Heart left ventricle (tissue), 13 donors: ENCODE results near the gene TSLP.

ENCODE experiments used
- POLR2A ChIP-seq, 2 donors: fragments of 450-650 bp; IDR thresholded peaks; one replicate each; pipeline ENCODE4 v1.6.1; 2017; ENCODE audit warnings: antibody characterized with exemption in 2 of 2, mild to moderate bottlenecking in 2 of 2, moderate library complexity in 2 of 2
- TF ChIP-seq, protein P1 (sequence below), 12 donors: fragments of 200-600 bp; sonication (generic) in 4 of 12; IDR thresholded peaks; one replicate each; pipeline versions ENCODE4 v1.5.0 to v1.8.0; 2018 to 2022; ENCODE audit warnings: antibody characterized with exemption in 12 of 12, mild to moderate bottlenecking in 5 of 12
- donor health status: ischemic (EF 13 %, LVEDD 7.1; RV severe dilation, severe dysfunction).
- donor health status: DM: no; HTN: yes; CAD: no.
- donor health status: DM: no; HTN: no; CAD: no.
- donor health status: ischemic (EF 25% LVEDD 6.9; RV normal size, moderate dysfunction).
- donor health status: ischemic (EF 25% LVEDD 5.7; RV mildly dilated, moderate dysfunction).
- donor health status: ischemic (EF 35%, LVEDD 5.7; RV mildly dilated, moderate dysfunction).
- donor health status: nonischemic (EF 11% LVEDD 7.7; RV severe dilation, severe dysfunction).
- donor health status: DM: yes; HTN: yes; CAD: no.
- donor health status: PGD.
- donor health status: ischemic (EF 29% LVEDD 5.4; RV normal size, mild dysfunction).
- donor health status: nonischemic (EF 23%, LVEDD 6.1; RV moderate dilation, normal function).

DNA sequence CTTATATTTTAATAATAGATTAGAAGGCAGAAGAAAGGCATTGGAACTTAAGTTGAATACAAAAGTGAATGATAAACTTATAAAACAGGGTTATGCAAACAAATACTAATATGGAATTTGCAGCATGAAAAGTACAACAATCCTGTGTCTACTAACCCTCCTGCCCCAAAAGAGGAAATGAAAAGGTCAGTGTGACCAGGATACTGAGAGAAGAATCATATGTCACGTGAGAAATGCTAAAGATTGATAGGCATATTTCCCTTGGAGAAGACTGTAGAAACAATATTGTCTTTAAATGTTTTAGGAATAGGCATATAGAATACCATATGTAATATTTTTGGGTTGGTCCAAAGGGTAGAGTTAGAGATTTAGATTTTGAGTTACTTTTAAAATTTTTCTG is 24.5 kb downstream of the TSLP start:
- TF ChIP-seq, protein P1, sequence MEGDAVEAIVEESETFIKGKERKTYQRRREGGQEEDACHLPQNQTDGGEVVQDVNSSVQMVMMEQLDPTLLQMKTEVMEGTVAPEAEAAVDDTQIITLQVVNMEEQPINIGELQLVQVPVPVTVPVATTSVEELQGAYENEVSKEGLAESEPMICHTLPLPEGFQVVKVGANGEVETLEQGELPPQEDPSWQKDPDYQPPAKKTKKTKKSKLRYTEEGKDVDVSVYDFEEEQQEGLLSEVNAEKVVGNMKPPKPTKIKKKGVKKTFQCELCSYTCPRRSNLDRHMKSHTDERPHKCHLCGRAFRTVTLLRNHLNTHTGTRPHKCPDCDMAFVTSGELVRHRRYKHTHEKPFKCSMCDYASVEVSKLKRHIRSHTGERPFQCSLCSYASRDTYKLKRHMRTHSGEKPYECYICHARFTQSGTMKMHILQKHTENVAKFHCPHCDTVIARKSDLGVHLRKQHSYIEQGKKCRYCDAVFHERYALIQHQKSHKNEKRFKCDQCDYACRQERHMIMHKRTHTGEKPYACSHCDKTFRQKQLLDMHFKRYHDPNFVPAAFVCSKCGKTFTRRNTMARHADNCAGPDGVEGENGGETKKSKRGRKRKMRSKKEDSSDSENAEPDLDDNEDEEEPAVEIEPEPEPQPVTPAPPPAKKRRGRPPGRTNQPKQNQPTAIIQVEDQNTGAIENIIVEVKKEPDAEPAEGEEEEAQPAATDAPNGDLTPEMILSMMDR (IDR thresholded peaks at IDR 0.05), result no peak
- TF ChIP-seq POLR2A (IDR thresholded peaks at IDR 0.05), result no peak
